ENCODE measurements around the gene PES1. TPM values are rescaled to one million over a fixed set of nuclear protein-coding genes. Genes with fewer than 3 reads are reported as not detected.

Gene PES1
- total RNA-seq, 2 experiments from 2014 or later, result 28.4 to 30.5 TPM

- no peak for ATAC-seq (ENCODE audit: poor library complexity)
- Histone ChIP-seq H3K4me3 (ENCODE audit: low read length) (no peak overlapping the region), H3K4me1 (ENCODE audit: insufficient read depth, low read length) (peaks cover 10% of the 10 kb centered on the region), H3K27ac (ENCODE audit: low read depth in 1 of 2, low read length in 2 of 2) (no peak overlapping the region), H3K9me3 (ENCODE audit: control insufficient read depth in 1 of 2, insufficient read depth in 1 of 2, low read length in 2 of 2) (peaks cover 0 to 11% of the 10 kb centered on the region in 2 experiments), H3K27me3 (ENCODE audit: control insufficient read depth in 1 of 2, insufficient read depth in 2 of 2, low read length in 2 of 2) (peaks cover 0 to 3% of the 10 kb centered on the region in 2 experiments), H3K36me3 (ENCODE audit: insufficient read depth, low read length) (peaks cover 50% of the 10 kb centered on the region)
- H3K27me3 Mint-ChIP-seq, result no peaks in the 10 kb centered on the region
- intact Hi-C loops (cut with DNase I, micrococcal nuclease), result no loop called here
- POLR2A ChIA-PET, result no interaction called here
- no peak for TF ChIP-seq CTCF (IDR thresholded peaks at IDR 0.05)
- H3K36me3 Mint-ChIP-seq (ENCODE audit: low read depth), result peaks cover 55% of the 10 kb centered on the region
- H3K4me1 Mint-ChIP-seq (ENCODE audit: low read depth), result peaks cover 3% of the 10 kb centered on the region
- CTCF ChIA-PET, result no interaction called here
- H3K27ac Mint-ChIP-seq, result no peak overlapping the region
- no peaks in the 10 kb centered on the region for H3K9me3 Mint-ChIP-seq
- H3K4me3 Mint-ChIP-seq, result no peak overlapping the region
- DNase-seq, result no peak
These were observed 15.9 kb downstream of the PES1 start for GRCh38 chr22:30575859-30576258.

GRCh38 chr22:30574997-30575671, 16.6 kb downstream of the PES1 start:
- Mint-ChIP-seq H3K4me3 (no peak overlapping the region), H3K27ac (no peak overlapping the region), H3K27me3 (no peaks in the 10 kb centered on the region), H3K4me1 (ENCODE audit: low read depth) (peaks cover 3% of the 10 kb centered on the region), H3K9me3 (no peaks in the 10 kb centered on the region), H3K36me3 (ENCODE audit: low read depth) (peaks cover 48% of the 10 kb centered on the region)
- Histone ChIP-seq H3K36me3 (ENCODE audit: insufficient read depth, low read length) (peaks cover 42% of the 10 kb centered on the region), H3K27ac (ENCODE audit: low read depth in 1 of 2, low read length in 2 of 2) (no peak overlapping the region), H3K4me1 (ENCODE audit: insufficient read depth, low read length) (peaks cover 10% of the 10 kb centered on the region), H3K4me3 (ENCODE audit: low read length) (no peak overlapping the region), H3K9me3 (ENCODE audit: control insufficient read depth in 1 of 2, insufficient read depth in 1 of 2, low read length in 2 of 2) (peaks cover 0 to 4% of the 10 kb centered on the region in 2 experiments), H3K27me3 (ENCODE audit: control insufficient read depth in 1 of 2, insufficient read depth in 2 of 2, low read length in 2 of 2) (peaks cover 0 to 4% of the 10 kb centered on the region in 2 experiments)
- POLR2A ChIA-PET, result no interaction called here
- intact Hi-C loops (cut with DNase I, micrococcal nuclease), result no loop called here
- no peak for DNase-seq
- CTCF ChIA-PET, result interaction anchor here (0.6 kb wide), 1 partner anchor 26 kb away, joined by 4 read pairs; no protein-coding TSS in a partner anchor
- TF ChIP-seq CTCF (IDR thresholded peaks at IDR 0.05), result no peak
- ATAC-seq (ENCODE audit: poor library complexity), result no peak

GRCh38 chr22:30574095-30574981, 17.4 kb downstream of the PES1 start, which contains the start of gene GAL3ST1:
GAL3ST1 (minus strand) TSS chr22:30574665; CDS start chr22:30557392, 17,273 bp downstream.
- Histone ChIP-seq H3K27me3 (ENCODE audit: control insufficient read depth in 1 of 2, insufficient read depth in 2 of 2, low read length in 2 of 2) (peaks cover 0 to 4% of the 10 kb centered on the region in 2 experiments), H3K4me1 (ENCODE audit: insufficient read depth, low read length) (peaks cover 10% of the 10 kb centered on the region), H3K36me3 (ENCODE audit: insufficient read depth, low read length) (peaks cover 34% of the 10 kb centered on the region), H3K4me3 (ENCODE audit: low read length) (no peak within 1 kb of the TSS), H3K27ac (ENCODE audit: low read depth in 1 of 2, low read length in 2 of 2) (no peak within 1 kb of the TSS), H3K9me3 (ENCODE audit: control insufficient read depth in 1 of 2, insufficient read depth in 1 of 2, low read length in 2 of 2) (no peaks in the 10 kb centered on the region)
- Mint-ChIP-seq H3K27ac (no peak within 1 kb of the TSS), H3K36me3 (ENCODE audit: low read depth) (peaks cover 40% of the 10 kb centered on the region), H3K4me1 (ENCODE audit: low read depth) (peaks cover 3% of the 10 kb centered on the region), H3K27me3 (no peaks in the 10 kb centered on the region), H3K4me3 (no peak within 1 kb of the TSS), H3K9me3 (no peaks in the 10 kb centered on the region)
- no peak for ATAC-seq (ENCODE audit: poor library complexity)
- intact Hi-C loops (cut with DNase I, micrococcal nuclease), result no loop called here
- TF ChIP-seq CTCF (IDR thresholded peaks at IDR 0.05), result no peak
- no peak for DNase-seq
- ChIA-PET POLR2A (no interaction called here), CTCF (no interaction called here)
